Activated CD8-positive, alpha-beta memory T cell treated with anti-CD3 and anti-CD28 coated beads for 48 hours (primary cell): ENCODE results near the gene NR2F1-AS1.
"Not testable (repeated sequence)": the region's sequence is repeated elsewhere in the genome, so short reads cannot be mapped to it uniquely, and the experiment has no call there.

Experiments used
- DNase-seq, 3 experiments: peaks; one replicate each; pipeline ENCODE4 v3.0.0-alpha.2; 2020; ENCODE audit warnings: low read depth in 2 of 3, low spot score in 2 of 3

NR2F1-AS1 gene

GRCh38 chr5:93394301-93394700 lies 186.7 kb downstream of the NR2F1-AS1 start:
- DNase-seq, result no peak

DNA sequence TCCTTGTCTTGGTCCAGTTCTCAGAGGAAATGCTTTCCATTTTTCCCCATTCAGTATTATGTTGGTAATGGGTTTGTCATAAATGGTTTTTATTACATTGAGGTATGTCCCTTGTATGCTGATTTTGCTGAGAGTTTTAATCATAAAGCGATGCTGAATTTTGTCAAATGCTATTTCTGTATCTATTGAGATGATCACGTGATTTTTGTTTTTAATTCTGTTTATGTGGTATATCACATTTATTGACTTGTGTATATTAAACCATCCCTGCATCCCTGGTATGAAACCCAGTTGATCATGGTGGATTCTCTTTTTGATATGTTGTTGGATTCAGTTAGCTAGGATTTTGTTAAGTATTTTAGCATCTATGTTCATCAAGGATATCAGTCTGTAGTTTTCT lies 189.8 kb downstream of the NR2F1-AS1 start:
- not testable (repeated sequence) for DNase-seq

- no peak for DNase-seq
Measured at GRCh38 chr5:93385655-93386054, 195.4 kb downstream of the NR2F1-AS1 start.

DNA sequence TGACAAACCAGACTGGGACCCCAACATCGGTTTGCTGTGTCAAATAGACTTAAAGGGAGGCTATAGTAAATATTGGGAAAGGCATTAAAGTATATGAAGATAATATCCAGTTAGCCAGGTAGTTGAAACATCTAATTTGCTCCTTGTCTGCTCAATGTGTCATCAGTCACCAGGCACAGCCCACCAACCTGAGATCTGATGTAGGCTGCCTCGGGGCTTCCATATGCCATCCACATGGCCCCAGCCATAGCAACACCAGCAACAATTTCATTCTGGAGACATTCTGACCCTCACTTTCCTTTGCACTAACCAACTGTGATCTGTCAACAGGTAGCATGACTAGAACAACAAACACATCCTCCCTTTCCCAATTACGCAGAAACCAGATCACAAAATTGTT lies 196.0 kb downstream of the NR2F1-AS1 start:
- DNase-seq, result no peak

- DNase-seq, result no peak
Measured at GRCh38 chr5:93384026-93384425, 197.0 kb downstream of the NR2F1-AS1 start.

GRCh38 chr5:93382188-93382825 lies 198.7 kb downstream of the NR2F1-AS1 start:
- DNase-seq, result no peak

- no peak for DNase-seq
Measured at GRCh38 chr5:93381057-93381456, 200.0 kb downstream of the NR2F1-AS1 start.

- DNase-seq, result no peak
Measured at GRCh38 chr5:93378073-93378472, 202.9 kb downstream of the NR2F1-AS1 start.

- no peak for DNase-seq
Measured at GRCh38 chr5:93371893-93372292, 209.1 kb downstream of the NR2F1-AS1 start.

DNA sequence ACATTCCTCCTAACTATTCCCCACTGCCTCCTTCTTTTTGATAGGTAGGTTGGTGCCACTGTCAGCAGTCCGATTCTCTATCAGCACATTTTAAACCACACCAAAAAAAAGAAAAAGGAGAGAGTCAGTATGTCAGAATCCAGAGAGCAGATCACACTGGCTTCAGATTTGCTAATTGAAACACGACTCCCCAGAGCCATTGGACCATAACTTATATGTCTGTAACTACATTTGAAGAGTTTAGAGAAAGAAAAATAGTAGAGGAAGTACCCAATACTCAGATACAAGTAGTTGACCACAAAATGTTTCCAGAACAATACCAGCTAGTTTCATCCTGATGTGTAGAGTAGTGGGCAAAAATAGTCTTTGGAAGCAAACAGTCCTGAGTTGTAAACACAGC lies 216.6 kb downstream of the NR2F1-AS1 start:
- no peak for DNase-seq

DNA sequence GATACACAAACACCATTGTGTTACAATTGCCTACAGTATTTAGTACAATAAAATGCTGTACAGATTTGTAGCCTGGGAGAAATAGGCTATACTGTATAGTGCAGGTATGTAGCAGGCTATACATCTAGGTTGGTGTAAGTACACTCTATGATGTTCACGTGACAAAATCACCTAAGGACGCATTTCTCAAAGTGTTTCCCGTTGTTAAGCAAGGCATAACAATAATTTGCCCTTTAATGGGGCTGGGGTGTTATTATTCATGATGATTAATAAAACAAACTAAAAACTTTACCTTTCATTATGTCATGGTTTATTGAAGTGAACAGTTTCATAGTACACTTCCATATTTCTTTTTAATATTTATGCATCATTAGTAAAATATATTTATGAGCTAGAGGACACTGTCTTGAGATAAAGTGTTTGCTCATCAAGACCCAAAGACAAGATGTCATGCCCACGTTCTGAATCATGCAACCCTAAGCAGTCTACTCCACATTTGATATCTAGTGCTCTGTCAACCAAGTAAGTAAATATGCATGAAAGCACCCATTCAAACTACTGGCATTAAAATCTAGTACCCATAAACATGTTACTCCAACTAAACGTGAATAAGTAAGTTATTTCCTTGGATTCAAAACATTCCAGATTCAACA lies 220.5 kb downstream of the NR2F1-AS1 start:
- DNase-seq, result no peak

- DNase-seq, result no peak
Measured at GRCh38 chr5:93359960-93360305, 221.1 kb downstream of the NR2F1-AS1 start.
